HepG2 (cell line): ENCODE data around the gene ELF2. TPM values are rescaled to one million over a fixed set of nuclear protein-coding genes. Genes with fewer than 3 reads are reported as not detected.

ENCODE experiments used
- CBFB ChIP-seq: sonication (generic); formaldehyde crosslinking; IDR thresholded peaks from 2 replicates; pipeline ENCODE4 v1.4.0; 2020; ENCODE audit warnings: missing genetic modification reagents
- E2F1 ChIP-seq: sonication (generic); formaldehyde crosslinking; IDR thresholded peaks from 2 replicates; pipeline ENCODE4 v1.5.0; 2020; ENCODE audit warnings: missing genetic modification reagents
- FOXJ3 ChIP-seq: sonication (generic); formaldehyde crosslinking; IDR thresholded peaks from 2 replicates; pipeline ENCODE4 v1.4.0; 2020; ENCODE audit warnings: missing genetic modification reagents, mild to moderate bottlenecking, borderline replicate concordance
- RBAK ChIP-seq: sonication (generic); formaldehyde crosslinking; IDR thresholded peaks from 2 replicates; pipeline ENCODE4 v1.5.1; 2020; ENCODE audit warnings: mild to moderate bottlenecking, missing genetic modification reagents
- RBM39 ChIP-seq: fragments of 200-400 bp; formaldehyde crosslinking; IDR thresholded peaks from one replicate; pipeline ENCODE4 v1.6.1; 2018; ENCODE audit warnings: antibody characterized with exemption, mild to moderate bottlenecking, low read depth, low read length; ENCODE audit not compliant: poor library complexity, severe bottlenecking
- UBTF ChIP-seq: sonication (generic); formaldehyde crosslinking; IDR thresholded peaks from 2 replicates; pipeline ENCODE4 v1.4.0; 2020; ENCODE audit warnings: mild to moderate bottlenecking, missing genetic modification reagents
- ZBTB1 ChIP-seq: sonication (generic); formaldehyde crosslinking; IDR thresholded peaks from 2 replicates; pipeline ENCODE4 v1.4.0; 2020; ENCODE audit warnings: missing genetic modification reagents, borderline replicate concordance
- ZNF629 ChIP-seq: sonication (generic); formaldehyde crosslinking; conservative IDR thresholded peaks from 2 replicates; pipeline ENCODE4 v1.5.0; 2020; ENCODE audit warnings: missing genetic modification reagents
- ZNF652 ChIP-seq: IDR thresholded peaks from 2 replicates; pipeline ENCODE4 v1.6.1; 2016; ENCODE audit warnings: low read depth, borderline replicate concordance
- ZNF761 ChIP-seq: sonication (generic); formaldehyde crosslinking; conservative IDR thresholded peaks from 2 replicates; pipeline ENCODE4 v1.4.0; 2020; ENCODE audit warnings: mild to moderate bottlenecking, missing genetic modification reagents
- ZNF775 ChIP-seq: sonication (generic); formaldehyde crosslinking; IDR thresholded peaks from 2 replicates; pipeline ENCODE4 v1.4.0; 2020; ENCODE audit warnings: missing genetic modification reagents, mild to moderate bottlenecking, moderate library complexity, borderline replicate concordance
- polyA plus RNA-seq, 8 experiments: library from polyadenylated mRNA; depleted of rRNA in 3 of 8; stranded (reverse) in 7 of 8; unstranded in 1 of 8; fragments of >200 nt; fragmentation: Illumina TruSeq in 4 of 8; extraction: Trizol in 4 of 8; gene quantifications; 2 replicates each; pipeline versions ENCODE4 v1.2.1 to v1.2.3, GENCODE V29; 2011 to 2016; ENCODE audit warnings: low read depth in 4 of 8, missing spikeins in 1 of 8, mixed read lengths in 1 of 8; ENCODE audit not compliant: insufficient read depth in 1 of 8
- total RNA-seq, 5 experiments: library from RNA; depleted of rRNA; stranded (reverse); fragments of >200 nt; fragmentation: Illumina TruSeq; extraction: Trizol; gene quantifications; 2 replicates each; pipeline ENCODE4 v1.2.3, GENCODE V29; 2016; ENCODE audit warnings: low read depth in 1 of 5
- TF ChIP-seq, protein P1 (sequence below): sonication (generic); formaldehyde crosslinking; IDR thresholded peaks from 2 replicates; pipeline ENCODE4 v1.8.1; 2023; ENCODE audit warnings: mild to moderate bottlenecking, moderate library complexity, missing genetic modification reagents
- TF ChIP-seq, protein P2 (sequence below): sonication (generic); formaldehyde crosslinking; IDR thresholded peaks from 2 replicates; pipeline ENCODE4 v1.5.1; 2020; ENCODE audit warnings: mild to moderate bottlenecking, missing genetic modification reagents, borderline replicate concordance
- TF ChIP-seq, protein P3 (sequence below): sonication (generic); formaldehyde crosslinking; IDR thresholded peaks from 2 replicates; pipeline ENCODE4 v1.5.1; 2020; ENCODE audit warnings: mild to moderate bottlenecking, missing genetic modification reagents

ELF2 gene
- total and polyA plus RNA-seq, 2 of the 13 experiments (the other 11 are each of a cell fraction or from before 2014, with no cell fraction given): 28.6 to 35.4 TPM

DNA sequence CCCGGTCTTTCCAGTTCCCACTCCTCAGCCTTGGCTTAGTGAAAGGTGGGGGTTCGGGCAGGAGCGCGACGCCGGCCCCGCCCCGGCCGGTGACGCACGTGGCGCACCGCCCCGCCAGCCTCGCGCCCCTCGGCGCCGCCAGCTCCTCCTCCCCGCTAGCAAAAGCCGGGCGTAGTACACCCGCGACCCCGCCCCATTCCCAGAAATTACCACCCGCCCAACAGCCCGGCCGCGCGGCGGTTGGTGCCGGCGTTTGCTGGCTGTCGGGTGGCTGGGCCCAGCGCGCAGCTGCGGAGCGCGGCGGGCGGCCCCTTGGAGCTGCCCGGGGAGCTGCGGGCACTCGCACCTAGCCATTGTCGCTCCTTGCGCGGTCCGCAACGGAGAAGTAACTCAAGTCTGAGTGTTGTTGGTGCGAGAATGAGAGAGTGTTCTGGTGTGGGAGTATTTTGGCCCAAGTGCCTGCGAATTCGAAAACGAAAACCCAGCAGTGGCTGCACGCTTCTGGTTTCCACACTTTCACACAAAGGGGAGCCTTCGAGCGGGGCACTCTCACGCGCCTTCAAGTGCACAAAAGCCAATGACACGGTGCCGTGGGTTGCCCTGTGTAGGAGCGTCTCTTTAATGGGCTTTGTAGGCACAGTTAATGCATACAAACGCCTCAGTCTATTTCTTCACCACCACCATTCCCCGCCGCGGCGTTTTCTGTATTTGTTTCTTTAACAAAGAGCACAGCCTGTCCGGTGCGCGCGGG lies 1.0 kb upstream of the ELF2 start (continued):
- TF ChIP-seq, protein P1, sequence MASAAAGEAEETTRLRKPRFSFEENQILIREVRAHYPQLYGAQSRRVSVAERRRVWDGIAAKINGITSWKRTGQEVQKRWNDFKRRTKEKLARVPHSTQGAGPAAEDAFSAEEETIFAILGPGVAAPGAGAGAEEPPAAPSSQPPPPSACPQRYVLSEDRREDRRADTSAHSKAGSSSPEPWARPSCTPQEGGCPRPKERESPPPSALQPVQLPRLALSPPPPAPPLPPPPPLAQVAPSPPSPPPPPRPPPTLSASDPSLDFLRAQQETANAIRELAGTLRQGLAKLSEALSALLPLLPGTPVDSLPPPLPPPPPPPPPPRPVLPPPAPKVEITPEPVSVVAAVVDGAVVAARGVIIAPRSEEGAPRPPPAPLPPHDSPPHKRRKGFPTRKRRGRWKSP (CRISPR knock-in tag): peak; percentile 84; the same call in 1 of the 2 replicates
- TF ChIP-seq RBAK (CRISPR knock-in tag) (no peak), ZNF652 (CRISPR knock-in tag) (no peak), E2F1 (CRISPR knock-in tag) (peak; percentile 69; the same call in 1 of the 2 replicates), ZBTB1 (CRISPR knock-in tag) (no peak), ZNF629 (no peak), ZNF775 (CRISPR knock-in tag) (no peak), ZNF761 (CRISPR knock-in tag) (no peak), UBTF (CRISPR knock-in tag) (peak; percentile 87), RBM39 (no peak), FOXJ3 (no peak), CBFB (no peak)
- TF ChIP-seq, protein P2, sequence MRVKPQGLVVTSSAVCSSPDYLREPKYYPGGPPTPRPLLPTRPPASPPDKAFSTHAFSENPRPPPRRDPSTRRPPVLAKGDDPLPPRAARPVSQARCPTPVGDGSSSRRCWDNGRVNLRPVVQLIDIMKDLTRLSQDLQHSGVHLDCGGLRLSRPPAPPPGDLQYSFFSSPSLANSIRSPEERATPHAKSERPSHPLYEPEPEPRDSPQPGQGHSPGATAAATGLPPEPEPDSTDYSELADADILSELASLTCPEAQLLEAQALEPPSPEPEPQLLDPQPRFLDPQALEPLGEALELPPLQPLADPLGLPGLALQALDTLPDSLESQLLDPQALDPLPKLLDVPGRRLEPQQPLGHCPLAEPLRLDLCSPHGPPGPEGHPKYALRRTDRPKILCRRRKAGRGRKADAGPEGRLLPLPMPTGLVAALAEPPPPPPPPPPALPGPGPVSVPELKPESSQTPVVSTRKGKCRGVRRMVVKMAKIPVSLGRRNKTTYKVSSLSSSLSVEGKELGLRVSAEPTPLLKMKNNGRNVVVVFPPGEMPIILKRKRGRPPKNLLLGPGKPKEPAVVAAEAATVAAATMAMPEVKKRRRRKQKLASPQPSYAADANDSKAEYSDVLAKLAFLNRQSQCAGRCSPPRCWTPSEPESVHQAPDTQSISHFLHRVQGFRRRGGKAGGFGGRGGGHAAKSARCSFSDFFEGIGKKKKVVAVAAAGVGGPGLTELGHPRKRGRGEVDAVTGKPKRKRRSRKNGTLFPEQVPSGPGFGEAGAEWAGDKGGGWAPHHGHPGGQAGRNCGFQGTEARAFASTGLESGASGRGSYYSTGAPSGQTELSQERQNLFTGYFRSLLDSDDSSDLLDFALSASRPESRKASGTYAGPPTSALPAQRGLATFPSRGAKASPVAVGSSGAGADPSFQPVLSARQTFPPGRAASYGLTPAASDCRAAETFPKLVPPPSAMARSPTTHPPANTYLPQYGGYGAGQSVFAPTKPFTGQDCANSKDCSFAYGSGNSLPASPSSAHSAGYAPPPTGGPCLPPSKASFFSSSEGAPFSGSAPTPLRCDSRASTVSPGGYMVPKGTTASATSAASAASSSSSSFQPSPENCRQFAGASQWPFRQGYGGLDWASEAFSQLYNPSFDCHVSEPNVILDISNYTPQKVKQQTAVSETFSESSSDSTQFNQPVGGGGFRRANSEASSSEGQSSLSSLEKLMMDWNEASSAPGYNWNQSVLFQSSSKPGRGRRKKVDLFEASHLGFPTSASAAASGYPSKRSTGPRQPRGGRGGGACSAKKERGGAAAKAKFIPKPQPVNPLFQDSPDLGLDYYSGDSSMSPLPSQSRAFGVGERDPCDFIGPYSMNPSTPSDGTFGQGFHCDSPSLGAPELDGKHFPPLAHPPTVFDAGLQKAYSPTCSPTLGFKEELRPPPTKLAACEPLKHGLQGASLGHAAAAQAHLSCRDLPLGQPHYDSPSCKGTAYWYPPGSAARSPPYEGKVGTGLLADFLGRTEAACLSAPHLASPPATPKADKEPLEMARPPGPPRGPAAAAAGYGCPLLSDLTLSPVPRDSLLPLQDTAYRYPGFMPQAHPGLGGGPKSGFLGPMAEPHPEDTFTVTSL: no peak
- TF ChIP-seq, protein P3, sequence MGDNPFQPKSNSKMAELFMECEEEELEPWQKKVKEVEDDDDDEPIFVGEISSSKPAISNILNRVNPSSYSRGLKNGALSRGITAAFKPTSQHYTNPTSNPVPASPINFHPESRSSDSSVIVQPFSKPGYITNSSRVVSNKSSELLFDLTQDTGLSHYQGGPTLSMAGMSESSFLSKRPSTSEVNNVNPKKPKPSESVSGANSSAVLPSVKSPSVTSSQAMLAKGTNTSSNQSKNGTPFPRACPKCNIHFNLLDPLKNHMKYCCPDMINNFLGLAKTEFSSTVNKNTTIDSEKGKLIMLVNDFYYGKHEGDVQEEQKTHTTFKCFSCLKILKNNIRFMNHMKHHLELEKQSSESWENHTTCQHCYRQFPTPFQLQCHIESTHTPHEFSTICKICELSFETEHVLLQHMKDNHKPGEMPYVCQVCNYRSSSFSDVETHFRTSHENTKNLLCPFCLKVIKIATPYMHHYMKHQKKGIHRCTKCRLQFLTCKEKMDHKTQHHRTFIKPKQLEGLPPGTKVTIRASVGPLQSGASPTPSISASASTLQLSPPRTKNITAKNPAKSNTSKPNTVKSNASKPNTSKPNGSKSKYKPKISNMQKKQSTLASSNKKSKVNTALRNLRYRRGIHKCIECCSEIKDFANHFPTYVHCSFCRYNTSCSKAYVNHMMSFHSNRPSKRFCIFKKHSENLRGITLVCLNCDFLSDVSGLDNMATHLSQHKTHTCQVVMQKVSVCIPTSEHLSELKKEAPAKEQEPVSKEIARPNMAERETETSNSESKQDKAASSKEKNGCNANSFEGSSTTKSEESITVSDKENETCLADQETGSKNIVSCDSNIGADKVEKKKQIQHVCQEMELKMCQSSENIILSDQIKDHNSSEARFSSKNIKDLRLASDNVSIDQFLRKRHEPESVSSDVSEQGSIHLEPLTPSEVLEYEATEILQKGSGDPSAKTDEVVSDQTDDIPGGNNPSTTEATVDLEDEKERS: no peak
